GM21528 (cell line): Measurements from ENCODE around the gene CD300LG.
"Not testable (repeated sequence)": the region's sequence is repeated elsewhere in the genome, so short reads cannot be mapped to it uniquely, and the experiment has no call there.

Experiments used
- ATAC-seq: cut with Tn5 transposase; IDR thresholded peaks from one replicate; pipeline ENCODE4 v1.9.1; 2021; ENCODE audit warnings: mild to moderate bottlenecking, moderate library complexity; ENCODE audit not compliant: unreplicated experiment, low FRiP score

CD300LG gene, protein sequence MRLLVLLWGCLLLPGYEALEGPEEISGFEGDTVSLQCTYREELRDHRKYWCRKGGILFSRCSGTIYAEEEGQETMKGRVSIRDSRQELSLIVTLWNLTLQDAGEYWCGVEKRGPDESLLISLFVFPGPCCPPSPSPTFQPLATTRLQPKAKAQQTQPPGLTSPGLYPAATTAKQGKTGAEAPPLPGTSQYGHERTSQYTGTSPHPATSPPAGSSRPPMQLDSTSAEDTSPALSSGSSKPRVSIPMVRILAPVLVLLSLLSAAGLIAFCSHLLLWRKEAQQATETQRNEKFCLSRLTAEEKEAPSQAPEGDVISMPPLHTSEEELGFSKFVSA

DNA sequence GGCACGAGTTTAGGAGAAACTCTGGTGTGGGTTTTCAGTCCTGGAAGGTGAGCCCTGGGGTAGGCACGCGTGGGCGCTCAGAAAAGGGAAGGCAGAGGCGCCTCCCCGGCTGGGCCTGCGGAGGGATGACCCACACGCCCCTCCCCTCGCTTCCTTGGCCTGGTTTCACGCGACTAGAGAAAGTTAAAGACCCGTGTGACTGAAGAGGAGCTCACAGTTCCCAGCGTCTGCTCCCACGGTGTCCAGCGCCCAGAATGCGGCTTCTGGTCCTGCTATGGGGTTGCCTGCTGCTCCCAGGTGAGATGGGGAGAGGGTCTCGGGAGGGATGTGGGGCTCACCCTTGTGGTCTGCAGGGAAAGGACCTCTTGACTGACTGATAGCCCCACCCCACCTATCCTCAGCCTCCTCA is at the start of gene CD300LG:
CD300LG (plus strand) TSS at position 214 of the 409 bp plus-strand sequence; CDS start at position 255, 41 bp downstream.
- no peak for ATAC-seq

DNA sequence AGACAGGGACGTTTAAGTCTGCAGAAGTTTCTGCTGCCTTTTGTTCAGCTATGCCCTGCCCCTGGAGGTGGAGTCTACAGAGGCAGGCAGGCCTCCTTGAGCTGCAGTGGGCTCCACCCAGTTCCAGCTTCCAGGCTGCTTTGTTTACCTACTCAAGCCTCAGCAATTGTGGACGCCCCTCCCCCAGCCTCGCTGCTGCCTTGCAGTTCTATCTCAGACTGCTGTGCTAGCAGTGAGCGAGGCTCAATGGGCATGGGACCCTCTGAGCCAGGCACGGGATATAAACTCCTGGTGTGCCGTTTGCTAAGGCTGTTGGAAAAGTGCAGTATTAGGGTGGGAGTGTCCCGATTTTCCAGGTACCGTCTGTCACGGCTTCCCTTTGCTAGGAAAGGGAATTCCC is 49.0 kb upstream of the CD300LG start:
- ATAC-seq = not testable (repeated sequence)

DNA sequence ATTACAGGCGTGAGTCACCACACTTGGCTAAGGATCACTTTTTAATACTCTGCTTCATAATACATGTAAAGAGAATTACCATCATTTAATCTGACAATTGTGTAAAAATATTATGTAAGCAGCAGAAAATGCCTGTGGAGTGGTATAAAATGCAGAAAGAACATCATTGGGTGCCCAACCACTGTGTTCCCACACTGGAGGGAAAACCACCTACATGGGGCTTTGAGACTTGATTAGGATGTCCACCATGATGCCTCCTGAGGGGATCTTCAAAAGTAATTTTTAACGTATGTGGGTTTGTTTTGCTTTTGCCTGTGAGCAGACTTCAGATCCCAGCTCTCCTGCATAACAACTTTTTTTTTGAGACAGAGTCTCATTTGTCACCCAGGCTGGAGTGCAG is 47.9 kb upstream of the CD300LG start:
- no peak for ATAC-seq

DNA sequence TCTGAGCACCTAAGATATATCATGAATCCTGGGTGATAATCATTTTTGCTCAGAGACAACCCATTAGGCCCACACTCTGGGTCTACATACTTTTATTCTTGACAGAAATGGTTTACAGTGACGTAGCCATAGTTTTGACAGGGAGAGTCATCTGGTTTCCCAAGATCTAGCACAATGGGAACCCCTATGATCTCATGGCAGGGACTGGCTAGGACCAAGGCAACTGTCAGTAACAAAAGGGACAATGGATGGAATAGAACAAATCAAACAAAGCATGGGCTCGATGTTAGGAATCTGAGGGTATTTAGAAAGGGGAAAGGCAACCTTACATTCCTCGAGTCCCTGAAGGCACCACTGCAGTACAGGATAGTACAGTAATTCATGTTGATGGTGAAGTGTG is 46.2 kb upstream of the CD300LG start:
- ATAC-seq = no peak

DNA sequence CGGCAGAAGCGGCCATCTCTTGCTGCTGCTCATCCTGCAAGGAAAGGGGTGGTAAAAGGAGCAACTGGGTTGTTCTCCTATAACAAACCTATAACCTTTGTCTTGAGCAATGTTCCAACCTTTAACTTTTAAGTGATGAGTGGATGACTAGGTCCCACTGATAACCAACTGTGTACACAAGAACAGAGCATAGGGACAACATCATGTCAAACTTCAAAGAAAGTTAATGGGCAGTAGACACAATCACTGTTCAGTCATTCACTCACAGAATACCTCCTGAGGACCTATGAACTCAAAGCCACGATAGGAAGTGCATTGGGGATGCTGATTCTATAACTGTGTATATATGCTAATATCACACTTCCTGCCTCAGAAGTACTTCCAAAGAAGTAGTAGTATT is 45.1 kb upstream of the CD300LG start:
- no peak for ATAC-seq

DNA sequence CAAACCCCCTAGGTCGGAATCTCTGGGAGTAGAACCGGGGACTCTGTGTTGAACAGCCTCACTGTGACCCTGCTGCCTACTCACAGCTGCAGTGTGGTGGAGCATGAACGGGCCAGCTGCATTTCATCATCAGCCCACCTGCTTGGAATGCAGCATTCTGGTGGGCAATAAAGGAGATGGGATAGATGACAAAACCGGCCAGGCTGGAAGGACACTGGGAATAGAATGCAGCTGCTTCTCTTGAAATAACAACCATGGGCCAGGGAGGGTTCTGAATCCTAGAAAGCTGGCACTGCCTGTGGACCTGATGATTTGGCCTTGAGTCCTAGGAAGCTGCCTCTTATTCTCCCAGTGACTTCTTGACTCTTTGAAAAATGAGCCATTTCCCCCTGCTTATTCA is 43.2 kb upstream of the CD300LG start:
- ATAC-seq = no peak

DNA sequence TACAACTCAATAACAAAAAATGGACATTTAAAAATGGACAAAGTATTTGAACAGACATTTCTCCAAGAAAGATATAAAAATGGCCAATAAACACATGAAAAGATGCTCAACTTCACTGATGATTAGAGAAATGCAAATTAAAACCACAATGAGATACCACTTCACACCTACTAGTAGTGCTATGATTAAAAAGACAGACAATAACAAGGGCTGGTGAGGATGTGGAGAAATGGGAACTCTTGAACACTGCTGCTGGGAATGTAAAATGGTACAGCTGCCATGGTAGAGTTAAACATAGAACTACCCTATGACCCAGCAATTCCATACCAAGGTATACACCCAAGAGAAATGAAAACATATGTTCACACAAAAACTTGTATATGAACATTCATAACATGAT is 41.9 kb upstream of the CD300LG start:
- no peak for ATAC-seq

DNA sequence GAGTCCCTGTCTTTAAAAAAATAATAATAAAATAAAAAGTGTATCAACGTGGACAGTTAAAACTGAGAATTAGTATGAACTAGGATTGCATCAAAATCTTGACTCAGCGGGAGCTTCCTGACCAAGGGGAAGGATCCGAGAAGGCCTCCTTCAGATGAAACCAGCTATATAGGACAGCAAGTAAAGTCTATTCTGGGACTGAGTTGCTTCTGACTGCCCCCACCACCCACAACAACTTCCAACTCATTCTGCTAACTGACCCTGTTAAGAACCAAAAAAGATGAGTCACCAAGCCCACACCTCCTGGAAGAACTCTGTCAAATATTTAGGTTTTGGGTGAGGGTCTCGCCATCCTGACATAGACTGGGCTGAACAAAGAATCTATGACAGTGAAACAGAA is 38.9 kb upstream of the CD300LG start:
- ATAC-seq = no peak

DNA sequence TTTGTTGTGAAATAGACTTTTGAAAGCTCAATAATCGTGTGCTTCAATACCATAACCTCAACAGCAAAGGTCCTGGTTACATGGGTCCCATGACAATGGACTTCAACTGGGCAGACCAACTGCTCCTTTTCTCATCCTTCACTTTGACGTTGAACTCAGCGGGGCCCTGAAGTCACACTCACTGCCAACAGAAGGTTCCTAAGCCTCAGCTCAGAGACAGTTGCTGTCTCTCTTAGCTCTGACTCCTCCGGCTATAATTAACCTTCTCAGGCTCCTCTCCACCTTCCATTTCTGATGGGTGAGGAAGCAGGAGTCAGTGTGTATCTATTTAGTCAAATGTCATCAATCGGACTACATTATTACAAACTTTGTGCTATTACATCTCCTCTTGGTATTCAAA is 37.9 kb upstream of the CD300LG start:
- no peak for ATAC-seq

DNA sequence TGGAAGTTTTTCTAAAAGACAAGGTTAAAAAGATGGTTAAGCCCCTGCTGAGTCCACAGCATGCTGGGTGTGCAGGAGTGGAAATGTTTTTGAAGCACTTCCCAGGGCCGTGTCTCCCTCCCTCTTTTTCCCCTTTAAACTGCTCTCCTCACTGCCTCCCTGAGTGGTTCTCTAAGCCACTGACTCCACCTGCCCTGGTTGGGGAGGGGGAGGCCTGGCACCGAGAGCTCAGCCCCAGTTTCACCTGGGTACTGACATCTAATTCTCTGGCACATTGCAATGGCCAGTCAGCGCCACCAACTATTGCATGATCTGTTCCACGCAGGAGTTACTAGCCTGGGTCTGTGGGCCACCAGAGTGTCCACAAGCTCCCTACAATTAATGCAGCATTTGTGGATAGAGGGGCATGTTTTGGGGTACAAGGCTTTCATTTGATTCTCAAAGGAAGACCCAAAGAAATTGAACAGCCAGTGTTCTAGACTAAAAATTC is 36.7 kb upstream of the CD300LG start:
- ATAC-seq = no peak

DNA sequence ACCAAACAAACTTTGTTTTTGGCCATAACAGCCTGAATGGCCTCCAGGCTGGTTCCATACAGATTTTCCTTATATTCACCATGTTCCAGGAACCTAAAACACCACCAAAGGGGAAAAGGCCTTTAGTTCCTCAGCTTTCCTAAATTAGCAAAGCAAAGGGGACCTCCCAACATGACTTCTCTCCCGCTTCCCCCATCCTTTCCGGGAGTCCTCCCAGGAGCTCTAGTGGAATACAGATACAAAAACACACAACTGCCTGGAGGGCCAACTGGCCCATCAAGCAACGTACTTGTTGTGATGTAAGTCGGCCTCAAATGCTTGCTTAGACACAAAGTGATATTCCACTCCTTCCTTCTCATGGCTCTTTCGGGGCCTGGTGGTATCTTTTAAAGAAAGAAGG is 36.2 kb upstream of the CD300LG start:
- no peak for ATAC-seq

DNA sequence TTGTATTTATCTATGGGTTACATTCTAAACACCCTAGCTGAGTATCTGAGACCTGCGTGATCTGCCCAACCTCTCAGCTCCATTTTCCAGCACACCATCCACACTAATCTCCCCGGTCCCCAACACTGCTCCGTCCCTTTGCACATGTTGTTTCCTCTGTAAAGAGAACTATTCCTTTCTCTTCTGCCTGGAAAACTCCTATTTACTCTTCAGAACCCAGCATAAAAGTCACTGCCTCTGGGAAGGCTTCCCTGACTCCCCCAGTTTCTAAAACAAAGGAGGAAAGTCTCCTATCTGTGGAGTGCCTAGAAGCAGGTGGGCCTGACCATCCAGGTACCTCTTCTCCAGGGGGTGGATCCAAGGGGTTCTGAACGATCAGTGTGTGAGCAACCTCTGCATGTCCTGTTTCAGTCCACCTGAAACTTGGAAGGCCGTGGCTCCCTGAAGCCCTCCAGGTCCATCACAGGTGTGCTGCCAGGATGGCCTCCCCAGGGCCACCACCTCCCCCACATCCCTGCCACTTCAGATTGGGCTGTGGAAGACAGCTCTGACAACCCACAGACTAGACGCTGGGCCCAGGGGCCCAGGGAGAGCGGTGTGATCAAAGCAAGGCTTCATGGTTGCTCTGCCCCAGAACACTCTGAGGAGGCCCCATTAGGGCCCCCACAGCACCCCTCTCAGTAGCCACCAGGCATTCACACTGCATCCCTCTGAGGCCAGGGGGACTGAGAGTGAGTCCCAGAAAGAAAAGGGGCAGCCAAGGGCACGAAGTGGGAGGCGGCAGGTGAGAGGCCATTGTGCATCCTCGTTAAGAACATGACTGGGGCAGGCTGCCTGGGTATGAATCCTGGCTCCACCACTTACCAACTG is 34.3 kb upstream of the CD300LG start:
- no peak for ATAC-seq

DNA sequence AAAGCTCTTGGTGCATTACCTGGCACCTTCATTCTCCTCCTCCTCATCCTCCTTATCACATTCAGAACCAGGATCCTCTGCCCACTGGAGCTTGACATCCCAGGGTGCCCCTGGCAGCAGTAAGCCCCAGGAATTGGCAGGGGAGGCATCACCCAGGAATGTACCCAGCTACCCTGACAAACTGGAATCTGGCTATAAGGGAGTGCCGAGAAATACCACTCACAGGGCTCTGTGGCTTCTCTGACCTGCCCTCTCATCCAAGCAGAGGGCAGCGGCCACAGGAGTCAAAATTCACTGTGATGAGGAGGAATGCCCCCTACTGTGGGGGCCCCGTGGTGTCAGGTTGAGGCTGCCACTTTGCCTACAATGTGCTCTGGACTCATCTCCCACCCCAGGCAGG is 33.6 kb upstream of the CD300LG start:
- ATAC-seq = no peak

DNA sequence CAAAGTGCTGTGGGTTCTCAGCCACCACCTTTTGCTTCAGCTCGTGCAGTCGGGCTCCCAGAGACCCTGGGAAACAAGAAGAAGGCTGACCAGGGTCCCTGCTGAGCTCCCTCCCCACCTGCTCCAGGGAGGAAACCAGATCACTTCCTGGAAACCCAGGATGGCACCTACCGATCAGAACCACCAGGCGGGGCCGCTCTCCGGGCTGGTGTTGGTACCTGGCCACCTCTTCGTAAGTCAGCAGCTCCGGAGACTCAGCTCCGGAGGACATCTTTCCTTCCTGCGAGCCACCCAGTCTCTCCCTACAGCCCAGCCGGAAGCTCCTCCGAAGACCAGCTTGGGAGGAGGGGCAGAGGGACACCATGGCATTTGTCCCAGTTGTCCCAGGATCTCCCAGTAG is 33.0 kb upstream of the CD300LG start:
- no peak for ATAC-seq

DNA sequence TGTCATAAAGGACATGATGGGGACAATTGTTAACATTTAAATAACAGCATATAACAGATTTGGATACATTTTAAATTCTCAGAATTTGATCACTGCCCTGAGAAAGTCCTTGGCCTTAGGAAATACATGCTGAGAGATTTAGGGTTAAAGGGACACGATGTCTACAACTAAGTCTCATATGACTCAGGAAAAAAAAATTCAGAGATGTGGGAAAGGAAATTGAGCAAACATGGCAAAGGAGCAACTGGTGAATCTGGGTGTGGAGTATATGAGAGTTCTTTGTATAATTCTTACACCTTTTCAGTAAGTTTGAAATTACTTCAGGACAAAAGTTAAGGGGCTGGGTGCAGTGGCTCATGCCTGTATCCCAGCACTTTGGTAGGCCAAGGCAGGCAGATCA is 32.3 kb upstream of the CD300LG start:
- no peak for ATAC-seq

DNA sequence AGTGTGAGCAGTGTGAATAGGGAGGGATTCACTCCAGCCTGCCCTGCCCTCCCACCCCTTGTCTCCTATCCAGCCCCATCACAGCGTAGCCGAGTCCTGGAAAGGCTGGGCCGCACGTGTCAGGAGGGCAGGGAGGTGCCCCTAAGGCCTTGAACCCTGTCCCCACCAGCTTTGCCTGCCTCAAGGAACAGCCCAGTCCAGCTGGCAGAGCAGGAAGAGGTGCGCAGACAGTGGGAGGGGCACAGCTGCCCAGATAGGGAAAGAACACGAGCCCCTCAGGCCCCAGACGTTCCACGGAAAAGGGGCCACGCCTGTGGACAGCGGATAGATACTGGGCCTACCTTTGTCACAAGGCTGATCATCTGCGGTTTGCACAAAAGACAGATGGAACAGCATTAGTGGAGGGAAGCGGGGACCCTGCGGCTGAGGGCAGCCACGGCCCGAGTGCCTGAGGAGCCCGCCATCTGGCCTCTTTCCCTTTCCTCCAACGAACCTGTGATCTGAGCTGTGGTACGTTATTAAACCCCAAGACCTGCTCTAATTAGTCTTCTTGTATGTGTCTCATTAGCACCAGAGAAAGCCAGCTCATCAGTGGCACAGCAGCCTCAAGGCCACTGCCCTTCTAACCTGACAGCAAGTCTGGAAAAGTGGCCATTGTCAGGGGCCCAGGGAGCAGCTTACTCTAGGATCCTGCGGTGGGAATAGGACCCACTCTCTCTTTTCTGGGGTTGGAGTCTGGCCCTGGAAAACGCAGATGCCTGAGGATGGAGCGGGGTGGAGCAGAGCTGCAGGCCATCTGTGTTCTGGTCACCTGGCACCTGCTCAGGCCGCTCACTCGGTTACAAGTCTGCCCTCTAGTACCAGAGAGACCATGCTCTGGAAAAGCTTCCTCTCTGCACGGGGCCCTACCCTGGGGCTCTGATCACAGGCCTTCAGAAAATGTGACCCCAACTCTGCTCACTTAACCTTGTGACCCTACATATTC is 30.3 kb upstream of the CD300LG start:
- no peak for ATAC-seq

DNA sequence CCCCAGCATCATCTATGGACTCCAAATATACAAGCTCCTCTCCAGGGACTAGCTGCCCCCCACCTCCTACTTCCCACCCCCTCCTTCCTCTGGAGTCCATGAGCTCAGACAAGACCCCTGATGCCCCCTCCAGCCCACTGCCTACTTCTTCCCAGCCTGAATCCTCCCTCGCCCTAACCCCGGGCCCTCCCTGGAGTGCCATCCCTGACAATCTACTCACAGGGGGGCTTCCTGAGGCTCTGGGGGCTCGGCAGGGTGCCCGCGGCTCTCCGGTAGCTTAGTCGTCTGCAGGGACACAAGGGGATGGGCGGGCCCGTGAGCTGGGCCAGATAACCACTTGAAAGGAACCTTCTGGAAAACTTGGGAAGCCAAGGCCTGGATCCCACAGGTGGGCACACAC is 29.1 kb upstream of the CD300LG start:
- no peak for ATAC-seq

DNA sequence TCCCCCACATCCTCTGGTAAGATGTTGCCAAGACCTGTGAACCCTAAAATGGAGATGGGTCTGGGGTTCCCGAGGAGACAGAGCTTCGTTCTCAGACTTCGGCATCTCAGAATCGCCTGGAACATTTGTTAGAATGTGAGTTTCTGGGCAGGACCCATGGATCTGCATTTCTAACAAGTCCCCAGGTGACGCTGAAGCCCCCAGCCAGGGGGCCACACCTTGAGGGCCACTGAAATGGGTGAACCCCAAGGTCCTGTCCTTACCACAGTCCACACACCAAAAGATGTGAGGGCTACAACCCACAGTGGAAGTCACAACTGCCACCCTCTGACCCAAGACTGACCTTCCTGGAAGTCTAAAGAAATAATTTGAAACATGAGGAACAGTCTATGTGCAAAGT is 28.0 kb upstream of the CD300LG start:
- ATAC-seq = no peak

DNA sequence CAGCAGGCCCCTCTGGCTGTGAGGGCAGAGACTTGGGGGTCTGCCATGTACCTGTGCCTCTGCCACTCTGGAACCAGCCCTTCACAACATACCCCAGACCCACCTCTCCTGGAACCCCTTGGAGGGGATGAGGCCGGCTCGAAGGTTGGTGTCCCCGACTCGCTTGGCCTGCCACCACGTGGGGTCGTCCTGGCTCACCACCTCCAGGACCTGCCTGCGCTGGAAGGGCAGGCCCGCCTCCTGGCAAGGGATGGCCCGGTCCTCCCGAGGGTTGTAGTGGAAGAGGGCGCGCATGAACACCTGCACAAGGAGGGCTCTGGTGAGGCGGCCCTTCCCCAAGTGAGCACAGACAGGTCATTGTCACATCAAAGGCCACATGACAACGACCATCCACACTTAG is 26.2 kb upstream of the CD300LG start:
- no peak for ATAC-seq

DNA sequence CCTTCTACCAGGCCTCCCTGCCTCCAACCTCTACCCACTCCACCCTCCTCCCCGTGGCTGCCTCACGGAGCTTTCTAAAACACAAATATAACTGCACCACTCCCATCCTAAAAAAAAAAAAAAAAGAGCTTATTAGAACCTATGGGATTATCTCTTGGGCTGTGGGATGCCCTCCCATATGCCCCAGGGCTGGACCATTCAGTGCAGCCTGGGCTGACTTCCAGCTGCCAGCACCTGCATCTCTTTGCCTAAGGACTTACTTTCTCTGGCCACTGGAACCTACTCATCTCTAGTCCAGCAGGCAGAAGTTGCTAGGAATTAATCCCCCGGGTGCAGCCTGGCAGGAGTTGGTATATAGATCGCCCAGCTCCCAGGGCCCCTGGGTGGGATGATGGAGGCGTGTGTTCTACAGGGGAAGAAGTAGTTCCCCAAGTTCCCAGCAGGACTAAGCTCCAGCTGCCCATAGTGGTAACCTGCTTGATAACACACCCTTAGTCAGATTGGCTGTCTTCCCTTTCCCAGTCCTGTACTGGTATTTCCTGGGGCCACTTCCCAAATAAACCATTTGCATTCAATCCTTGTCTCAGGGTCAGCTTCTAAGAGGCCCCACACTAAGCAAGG is 24.3 kb upstream of the CD300LG start:
- ATAC-seq = no peak
